Upper lobe of right lung (tissue), 1 donor: ENCODE data around the gene PLPPR5. TPM values are rescaled to one million over a fixed set of nuclear protein-coding genes. Genes with fewer than 3 reads are reported as not detected.

Experiments
- ATAC-seq: fragments of 200-7000 bp; cut with Tn5 transposase; one replicate; pipeline ENCODE4 v1.9.1; 2020; ENCODE audit warnings: mild to moderate bottlenecking, moderate library complexity
- DNase-seq: peaks from one replicate; pipeline ENCODE4 v3.0.0-alpha.2; 2020
- H3K27ac ChIP-seq: fragments of 200-600 bp; one replicate; pipeline ENCODE4 v1.8.0; 2022
- H3K27me3 ChIP-seq: fragments of 200-600 bp; one replicate; pipeline ENCODE4 v1.8.0; 2022; ENCODE audit warnings: mild to moderate bottlenecking
- H3K36me3 ChIP-seq: fragments of 200-600 bp; one replicate; pipeline ENCODE4 v1.8.0; 2022
- H3K4me1 ChIP-seq: fragments of 200-600 bp; one replicate; pipeline ENCODE4 v1.8.0; 2022
- H3K4me3 ChIP-seq: fragments of 200-600 bp; one replicate; pipeline ENCODE4 v1.8.0; 2022; ENCODE audit warnings: mild to moderate bottlenecking
- H3K9me3 ChIP-seq: fragments of 200-600 bp; one replicate; pipeline ENCODE4 v1.8.0; 2022
- intact Hi-C: fragments of 100-400 bp; cut with DNase I; formaldehyde crosslinking; loops from one replicate; pipeline ENCODE4 v1.11.0; 2022
- total RNA-seq: library from RNA; stranded (reverse); fragmentation: NEBNext Ultra II Directional; extraction: Animal tissue kit (Norgen Biotek cat#: 25700); gene quantifications from one replicate; pipeline ENCODE4 v1.2.1, GENCODE V29; 2021
- TF ChIP-seq, protein P1 (sequence below): fragments of 200-600 bp; IDR thresholded peaks from one replicate; pipeline ENCODE4 v1.8.0; 2022; ENCODE audit warnings: antibody characterized with exemption
- donor health status: DM: no; HTN: yes; CAD: no; lungs with severe emphysema.

PLPPR5 gene
- total RNA-seq, 1 donor from 2014 or later = not detected

DNA sequence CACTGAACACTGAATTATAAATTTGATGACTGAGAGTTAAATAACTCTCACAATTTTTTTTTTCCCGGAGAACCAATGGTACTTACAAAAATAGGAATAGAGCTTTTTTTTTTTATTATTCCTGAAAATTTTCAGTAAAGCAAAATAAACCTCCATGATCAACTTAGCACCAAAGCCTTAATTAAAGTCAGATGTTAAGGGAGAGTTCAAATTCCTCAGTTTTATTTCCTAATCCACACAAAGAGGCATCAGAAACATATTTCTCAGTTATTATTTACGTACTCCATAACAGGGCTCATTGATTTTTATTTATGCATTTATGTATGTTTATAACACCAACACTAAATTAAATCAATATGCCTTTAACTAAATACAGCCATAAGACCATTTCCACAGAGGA is 55.5 kb downstream of the PLPPR5 start:
- intact Hi-C loops = no loop called here
- no peaks in the 10 kb centered on the region for H3K36me3 ChIP-seq
- no peaks in the 10 kb centered on the region for H3K27me3 ChIP-seq
- H3K9me3 ChIP-seq = no peaks in the 10 kb centered on the region
- H3K4me1 ChIP-seq = no peaks in the 10 kb centered on the region
- H3K4me3 ChIP-seq = no peak overlapping the region
- TF ChIP-seq, protein P1, sequence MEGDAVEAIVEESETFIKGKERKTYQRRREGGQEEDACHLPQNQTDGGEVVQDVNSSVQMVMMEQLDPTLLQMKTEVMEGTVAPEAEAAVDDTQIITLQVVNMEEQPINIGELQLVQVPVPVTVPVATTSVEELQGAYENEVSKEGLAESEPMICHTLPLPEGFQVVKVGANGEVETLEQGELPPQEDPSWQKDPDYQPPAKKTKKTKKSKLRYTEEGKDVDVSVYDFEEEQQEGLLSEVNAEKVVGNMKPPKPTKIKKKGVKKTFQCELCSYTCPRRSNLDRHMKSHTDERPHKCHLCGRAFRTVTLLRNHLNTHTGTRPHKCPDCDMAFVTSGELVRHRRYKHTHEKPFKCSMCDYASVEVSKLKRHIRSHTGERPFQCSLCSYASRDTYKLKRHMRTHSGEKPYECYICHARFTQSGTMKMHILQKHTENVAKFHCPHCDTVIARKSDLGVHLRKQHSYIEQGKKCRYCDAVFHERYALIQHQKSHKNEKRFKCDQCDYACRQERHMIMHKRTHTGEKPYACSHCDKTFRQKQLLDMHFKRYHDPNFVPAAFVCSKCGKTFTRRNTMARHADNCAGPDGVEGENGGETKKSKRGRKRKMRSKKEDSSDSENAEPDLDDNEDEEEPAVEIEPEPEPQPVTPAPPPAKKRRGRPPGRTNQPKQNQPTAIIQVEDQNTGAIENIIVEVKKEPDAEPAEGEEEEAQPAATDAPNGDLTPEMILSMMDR = no peak
- no peak for DNase-seq
- no peak overlapping the region for H3K27ac ChIP-seq
- no peak for ATAC-seq

GRCh38 chr1:98947071-98947470 is 57.6 kb downstream of the PLPPR5 start:
- Histone ChIP-seq H3K27ac (no peak overlapping the region), H3K36me3 (no peaks in the 10 kb centered on the region), H3K4me3 (no peak overlapping the region), H3K9me3 (no peaks in the 10 kb centered on the region), H3K4me1 (no peaks in the 10 kb centered on the region), H3K27me3 (no peaks in the 10 kb centered on the region)
- intact Hi-C loops = no loop called here
- TF ChIP-seq, protein P1 = no peak
- no peak for DNase-seq
- ATAC-seq = no peak

- intact Hi-C loops = no loop called here
- Histone ChIP-seq H3K36me3 (no peaks in the 10 kb centered on the region), H3K27ac (no peak overlapping the region), H3K4me3 (no peak overlapping the region), H3K27me3 (no peaks in the 10 kb centered on the region), H3K4me1 (no peaks in the 10 kb centered on the region), H3K9me3 (no peaks in the 10 kb centered on the region)
- DNase-seq = no peak
- TF ChIP-seq, protein P1 = no peak
- ATAC-seq = no peak
These were observed 64.0 kb downstream of the PLPPR5 start for GRCh38 chr1:98940722-98941079.

- Histone ChIP-seq H3K4me3 (no peak overlapping the region), H3K9me3 (no peaks in the 10 kb centered on the region), H3K27me3 (no peaks in the 10 kb centered on the region), H3K4me1 (no peaks in the 10 kb centered on the region), H3K27ac (no peak overlapping the region), H3K36me3 (no peaks in the 10 kb centered on the region)
- TF ChIP-seq, protein P1 = no peak
- intact Hi-C loops = no loop called here
- ATAC-seq (no peak), DNase-seq (no peak)
These were observed 64.5 kb downstream of the PLPPR5 start for GRCh38 chr1:98940069-98940721.

DNA sequence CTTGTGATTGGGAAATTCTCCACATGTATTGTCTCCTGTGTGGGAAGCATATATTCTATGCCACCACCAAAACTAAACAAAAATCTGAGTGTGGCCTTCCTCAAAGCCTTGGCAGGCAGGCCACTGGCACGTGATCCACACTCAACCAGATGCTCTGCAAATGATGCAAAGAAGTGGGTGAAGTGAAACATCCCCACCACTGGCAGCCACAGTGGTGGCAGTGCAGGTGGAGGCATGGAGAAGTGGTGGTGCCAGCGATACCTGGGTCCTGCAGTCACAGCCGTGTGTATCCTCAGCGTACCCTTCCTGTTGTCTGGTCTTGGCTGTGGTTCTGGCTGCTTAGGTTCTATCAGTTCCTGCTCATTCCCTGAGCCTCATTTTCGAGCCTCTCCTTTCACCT is 65.2 kb downstream of the PLPPR5 start:
- H3K4me1 ChIP-seq = no peaks in the 10 kb centered on the region
- intact Hi-C loops = no loop called here
- no peak overlapping the region for H3K27ac ChIP-seq
- no peaks in the 10 kb centered on the region for H3K36me3 ChIP-seq
- ATAC-seq (no peak), DNase-seq (no peak)
- no peaks in the 10 kb centered on the region for H3K9me3 ChIP-seq
- TF ChIP-seq, protein P1 = no peak
- no peaks in the 10 kb centered on the region for H3K27me3 ChIP-seq
- no peak overlapping the region for H3K4me3 ChIP-seq

DNA sequence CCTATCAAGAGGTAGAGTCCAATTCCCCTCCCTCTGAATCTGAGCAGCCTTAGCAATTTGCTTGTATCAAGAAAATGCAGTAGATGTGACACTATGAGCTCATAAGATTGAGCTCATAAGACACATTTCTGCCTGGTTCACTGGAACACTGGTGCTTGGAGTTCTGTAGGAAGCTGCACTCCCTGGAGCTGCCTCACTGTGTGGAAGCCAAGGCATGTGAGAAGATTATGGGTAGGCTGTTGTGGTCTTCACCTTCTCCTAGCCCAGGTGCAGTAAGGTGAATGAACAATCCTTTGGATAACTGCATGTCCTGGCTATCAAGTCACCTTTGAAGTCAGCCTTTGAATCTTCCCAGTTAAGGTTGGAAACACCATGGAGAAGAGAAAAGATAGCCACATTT is 67.3 kb downstream of the PLPPR5 start:
- intact Hi-C loops = no loop called here
- TF ChIP-seq, protein P1 = no peak
- Histone ChIP-seq H3K36me3 (no peaks in the 10 kb centered on the region), H3K27ac (no peak overlapping the region), H3K4me1 (no peaks in the 10 kb centered on the region), H3K9me3 (no peaks in the 10 kb centered on the region), H3K27me3 (no peaks in the 10 kb centered on the region), H3K4me3 (no peak overlapping the region)
- no peak for ATAC-seq
- DNase-seq = no peak
